22Rv1 (cell line): Measurements from ENCODE around the gene ACSM2A.
"Not testable (repeated sequence)": the region's sequence is repeated elsewhere in the genome, so short reads cannot be mapped to it uniquely, and the experiment has no call there.

ENCODE experiments used
- CTCF ChIP-seq: fragments of 450-650 bp; IDR thresholded peaks from 2 replicates; pipeline ENCODE4 v1.5.1; 2017; ENCODE audit warnings: mild to moderate bottlenecking
- ZFX ChIP-seq: fragments of 450-650 bp; IDR thresholded peaks from 2 replicates; pipeline ENCODE4 v1.6.1; 2017; ENCODE audit warnings: antibody characterized with exemption, borderline replicate concordance

DNA sequence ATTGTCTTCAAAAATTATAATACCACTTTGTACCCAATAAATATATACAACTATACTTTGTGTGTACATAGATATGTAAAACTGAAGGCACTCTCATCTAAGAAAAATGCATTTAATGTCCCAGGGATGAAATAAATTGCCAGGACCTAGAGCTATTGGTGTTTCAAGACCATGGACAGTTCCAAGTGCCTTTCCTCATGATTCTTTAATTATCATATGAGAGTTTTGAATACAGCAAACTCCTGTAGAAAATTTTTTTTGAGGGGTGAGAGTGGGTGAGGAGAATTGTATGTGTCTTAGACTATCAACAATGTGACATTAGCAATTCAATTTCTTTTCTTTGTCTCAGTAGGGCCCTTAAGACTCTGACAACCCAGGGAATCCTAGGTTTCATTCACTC, 17.6 kb downstream of the ACSM2A start:
- TF ChIP-seq CTCF, ZFX: not testable (repeated sequence)
